Gastrocnemius medialis (tissue), 4 donors: ENCODE results near the gene OR4K2. TPM values are rescaled to one million over a fixed set of nuclear protein-coding genes. Genes with fewer than 3 reads are reported as not detected.
"Not testable (repeated sequence)": the region's sequence is repeated elsewhere in the genome, so short reads cannot be mapped to it uniquely, and the experiment has no call there.

Source experiments
- ATAC-seq, 2 donors: fragments of 150-250 bp; one replicate each; pipeline ENCODE4 v1.9.1; 2016
- DNase-seq, 2 donors: peaks; one replicate each; pipeline ENCODE4 v3.0.0-alpha.2; 2019
- H3K27ac ChIP-seq, 4 donors: fragments of 200-600 bp; sonication (generic); 1 replicate in 1 of 4; 2 replicates in 3 of 4; pipeline ENCODE4 v1.5.1; 2016 to 2018; ENCODE audit warnings: mild to moderate bottlenecking in 2 of 4, moderate library complexity in 1 of 4
- H3K27me3 ChIP-seq, 3 donors: fragments of 200-600 bp; sonication (generic) in 2 of 3; 1 replicate in 1 of 3; 2 replicates in 2 of 3; pipeline versions ENCODE4 v1.5.1 to v1.6.0; 2016 to 2019; ENCODE audit warnings: mild to moderate bottlenecking in 1 of 3, moderate library complexity in 1 of 3
- H3K36me3 ChIP-seq, 2 donors: fragments of 200-600 bp; sonication (generic) in 1 of 2; one replicate each; pipeline ENCODE4 v1.5.1; 2017 to 2018
- H3K4me1 ChIP-seq, 2 donors: fragments of 200-600 bp; sonication (generic) in 1 of 2; one replicate each; pipeline ENCODE4 v1.5.1; 2016 to 2017; ENCODE audit warnings: mild to moderate bottlenecking in 2 of 2
- H3K4me3 ChIP-seq, 4 donors: fragments of 200-600 bp; sonication (generic) in 3 of 4; 1 replicate in 1 of 4; 2 replicates in 3 of 4; pipeline ENCODE4 v1.5.1; 2016 to 2019; ENCODE audit warnings: mild to moderate bottlenecking in 2 of 4
- H3K9me3 ChIP-seq, 3 donors: fragments of 200-600 bp; sonication (generic) in 2 of 3; 1 replicate in 1 of 3; 2 replicates in 2 of 3; pipeline ENCODE4 v1.5.1; 2016 to 2019
- CTCF ChIP-seq, 5 experiments: fragments of 450-650 bp in 3 of 5; fragments of 200-600 bp in 2 of 5; sonication (generic) in 2 of 5; IDR thresholded peaks in 4 of 5; conservative IDR thresholded peaks in 1 of 5; 1 replicate in 4 of 5; 2 replicates in 1 of 5; pipeline ENCODE4 v1.5.1; 2016 to 2019; ENCODE audit warnings: antibody characterized with exemption in 5 of 5, mild to moderate bottlenecking in 3 of 5, moderate library complexity in 3 of 5
- POLR2A ChIP-seq, 2 donors: fragments of 450-650 bp; IDR thresholded peaks; one replicate each; pipeline ENCODE4 v1.6.1; 2017; ENCODE audit warnings: antibody characterized with exemption in 2 of 2, mild to moderate bottlenecking in 2 of 2, moderate library complexity in 2 of 2
- in situ Hi-C, 4 donors: fragments of 200-750 bp; cut with MboI; loops; one replicate each; pipeline versions ENCODE4 v1.15.0 to v1.8.0; 2017; ENCODE audit warnings: low sequenced_read_pairs in 4 of 4
- intact Hi-C: fragments of 100-400 bp; cut with DNase I; formaldehyde crosslinking; loops from one replicate; pipeline ENCODE4 v1.15.1; 2023; ENCODE audit warnings: low total_unique reads
- total RNA-seq, 4 donors: library from RNA; depleted of rRNA; stranded (reverse); fragments of >200 nt; gene quantifications; one replicate each; pipeline versions ENCODE4 v1.1.0 to v1.2.3, GENCODE V29; 2016

The OR4K2 gene
- total RNA-seq, result not detected

- no peak for DNase-seq
- no peak for ATAC-seq
- no peaks in the 10 kb centered on the region for H3K9me3 ChIP-seq
- intact Hi-C loops (no loop called here), in situ Hi-C loops (no loop called here)
- H3K27me3 ChIP-seq, result no peaks in the 10 kb centered on the region
- no peak within 1 kb of the TSS for H3K4me3 ChIP-seq
- no peaks in the 10 kb centered on the region for H3K4me1 ChIP-seq
- H3K27ac ChIP-seq, result no peak within 1 kb of the TSS
- no peak for TF ChIP-seq POLR2A (IDR thresholded peaks at IDR 0.05)
- no peak for TF ChIP-seq CTCF (IDR thresholded peaks at IDR 0.05 in 4 of 5, conservative IDR thresholded peaks at IDR 0.05 in 1 of 5)
- H3K36me3 ChIP-seq, result no peaks in the 10 kb centered on the region
These were observed at the start of gene OR4K2 for GRCh38 chr14:19874842-19875241. OR4K2 (plus strand) TSS chr14:19875142; CDS start chr14:19876268, 1,126 bp downstream.

- intact Hi-C loops, H3K36me3 ChIP-seq, H3K27ac ChIP-seq, H3K4me3 ChIP-seq, H3K27me3 ChIP-seq, in situ Hi-C loops, DNase-seq, H3K9me3 ChIP-seq, ATAC-seq, H3K4me1 ChIP-seq: not testable (repeated sequence)
These were observed 47.2 kb upstream of the OR4K2 start for GRCh38 chr14:19827626-19828244.

GRCh38 chr14:19828314-19828713 is 46.6 kb upstream of the OR4K2 start:
- intact Hi-C loops, result no loop called here

GRCh38 chr14:19834203-19834848 is 40.6 kb upstream of the OR4K2 start:
- H3K27ac ChIP-seq, H3K36me3 ChIP-seq, H3K4me1 ChIP-seq, H3K4me3 ChIP-seq, intact Hi-C loops, DNase-seq, in situ Hi-C loops, H3K27me3 ChIP-seq, H3K9me3 ChIP-seq, ATAC-seq: not testable (repeated sequence)

More at GRCh38 chr14:19828314-19828713, 46.6 kb upstream of the OR4K2 start:
- no peak overlapping the region for H3K4me3 ChIP-seq
- no peak for DNase-seq
- in situ Hi-C loops, result no loop called here
- no peaks in the 10 kb centered on the region for H3K4me1 ChIP-seq
- no peak for TF ChIP-seq CTCF (IDR thresholded peaks at IDR 0.05 in 4 of 5, conservative IDR thresholded peaks at IDR 0.05 in 1 of 5)
- no peak for TF ChIP-seq POLR2A (IDR thresholded peaks at IDR 0.05)
- no peaks in the 10 kb centered on the region for H3K9me3 ChIP-seq
- no peak for ATAC-seq
- H3K27ac ChIP-seq, result no peak overlapping the region
- no peaks in the 10 kb centered on the region for H3K27me3 ChIP-seq
- H3K36me3 ChIP-seq, result no peaks in the 10 kb centered on the region

- Histone ChIP-seq H3K36me3 (no peaks in the 10 kb centered on the region), H3K4me3 (no peak overlapping the region), H3K27me3 (no peaks in the 10 kb centered on the region), H3K9me3 (no peaks in the 10 kb centered on the region), H3K27ac (no peak overlapping the region), H3K4me1 (no peaks in the 10 kb centered on the region)
- in situ Hi-C loops (no loop called here), intact Hi-C loops (no loop called here)
- DNase-seq (no peak), ATAC-seq (no peak)
- TF ChIP-seq POLR2A (IDR thresholded peaks at IDR 0.05) (no peak), CTCF (IDR thresholded peaks at IDR 0.05 in 4 of 5, conservative IDR thresholded peaks at IDR 0.05 in 1 of 5) (no peak)
These were observed 36.5 kb upstream of the OR4K2 start for GRCh38 chr14:19838433-19838832.
